Measurements from ENCODE around the gene CBX3.
"Not testable (repeated sequence)": the region's sequence is repeated elsewhere in the genome, so short reads cannot be mapped to it uniquely, and the experiment has no call there.

The CBX3 gene

DNA sequence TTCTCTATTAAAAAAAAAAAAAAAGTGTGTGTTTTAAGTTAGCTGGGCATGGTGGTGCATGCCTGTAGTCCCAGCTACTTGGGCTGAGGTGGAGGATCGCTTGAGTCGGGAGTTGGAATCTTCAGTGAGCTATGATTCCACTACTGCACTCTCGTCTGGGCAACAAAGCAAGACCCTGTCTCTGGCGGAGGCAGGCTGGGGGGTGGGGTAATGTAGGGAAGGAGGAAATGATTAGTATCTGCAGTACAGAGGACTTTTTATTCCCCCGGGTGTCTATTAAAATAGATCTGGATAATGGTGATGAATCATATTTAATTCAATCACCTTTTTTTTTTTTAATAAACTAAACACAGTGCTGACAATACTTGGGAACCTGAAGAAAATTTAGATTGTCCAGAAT lies 6.5 kb downstream of the CBX3 start:
- DNase-seq, result no peak

DNA sequence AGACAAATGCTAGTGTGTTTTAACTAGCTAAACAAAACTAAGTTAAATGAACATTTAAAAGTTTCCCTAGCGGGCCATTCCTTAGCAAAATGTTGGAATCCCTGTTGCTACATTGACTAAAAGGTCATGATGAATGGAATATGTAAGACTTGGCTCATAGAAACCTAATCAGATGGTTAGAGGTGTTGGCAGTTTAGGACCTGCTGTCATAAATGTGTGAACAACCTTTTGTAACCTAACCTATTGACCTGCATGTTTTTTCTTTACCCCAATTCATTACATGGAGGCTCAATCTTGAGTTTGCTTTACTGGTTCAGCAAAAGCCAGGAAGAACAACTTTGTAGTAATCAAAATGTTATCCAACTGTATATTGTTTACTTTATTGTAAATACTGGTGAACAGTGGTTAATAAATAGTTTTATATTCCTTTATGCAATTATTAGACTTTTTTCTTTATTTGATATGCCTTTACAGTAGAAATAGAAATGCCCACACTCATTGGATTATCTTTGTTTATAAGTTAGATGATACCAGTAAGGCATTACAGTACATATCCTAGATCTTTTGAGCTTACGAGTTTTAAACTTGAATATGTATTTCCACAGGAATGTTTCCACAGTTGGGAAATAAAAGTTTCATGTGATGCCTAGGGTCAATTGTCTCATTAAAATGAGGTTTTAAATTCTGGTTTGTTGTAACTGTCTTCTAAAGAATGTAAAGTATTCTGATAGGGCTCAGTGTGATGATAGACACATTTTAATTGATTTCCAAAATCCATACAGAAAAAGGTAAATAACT lies 11.6 kb downstream of the CBX3 start:
- no peak for DNase-seq

DNA sequence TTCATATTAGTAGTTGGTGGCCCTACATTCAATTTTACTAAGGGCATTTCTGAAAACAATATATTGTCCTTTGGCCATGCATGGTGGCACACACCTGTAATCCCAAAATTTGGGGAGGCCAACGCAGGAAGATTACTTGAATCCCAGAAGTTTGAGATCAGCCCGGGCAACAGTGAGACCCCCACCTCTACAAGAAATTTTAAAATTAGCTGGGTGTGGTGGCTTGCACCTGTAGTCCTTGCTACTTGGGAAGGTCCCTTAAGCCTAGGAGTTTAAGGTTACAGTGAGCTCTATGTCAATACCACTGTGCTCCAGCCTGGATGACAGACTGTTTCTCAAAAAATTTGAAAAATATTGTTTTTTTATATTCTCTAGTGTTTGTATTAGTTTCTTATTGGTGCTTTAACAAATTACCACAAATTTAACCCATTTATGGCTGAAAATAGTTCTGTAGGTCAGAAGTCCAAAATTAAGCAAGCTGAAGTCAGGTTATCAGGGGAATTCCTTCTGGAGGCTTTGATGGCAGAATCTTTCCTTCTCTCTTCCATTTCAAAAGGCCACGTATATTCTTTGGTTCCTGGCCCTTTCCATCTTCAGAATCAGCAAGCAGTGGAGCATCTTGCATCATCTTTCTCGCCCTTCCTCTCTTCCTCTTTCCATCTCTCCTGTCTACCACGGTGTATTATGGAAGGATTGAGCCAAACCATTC lies 12.4 kb downstream of the CBX3 start:
- DNase-seq, result no peak

DNA sequence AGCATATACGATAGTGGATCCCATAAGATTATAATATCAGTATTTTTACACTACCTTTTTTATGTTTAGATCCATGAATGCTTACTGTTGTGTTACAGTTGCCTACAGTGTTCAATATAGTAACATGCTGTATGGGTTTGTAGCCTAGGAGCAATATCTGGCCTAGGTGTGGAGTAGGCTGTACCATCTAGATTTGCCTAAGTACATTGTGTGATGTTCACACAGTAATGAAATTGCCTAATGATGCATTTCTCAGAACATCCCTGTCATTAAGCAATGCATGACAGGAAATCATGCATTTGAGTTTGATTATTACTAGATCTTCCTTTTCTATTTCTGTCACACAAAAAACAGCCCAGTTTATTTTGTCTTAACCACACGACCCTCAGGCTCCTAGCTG lies 14.5 kb downstream of the CBX3 start:
- no peak for DNase-seq

DNA sequence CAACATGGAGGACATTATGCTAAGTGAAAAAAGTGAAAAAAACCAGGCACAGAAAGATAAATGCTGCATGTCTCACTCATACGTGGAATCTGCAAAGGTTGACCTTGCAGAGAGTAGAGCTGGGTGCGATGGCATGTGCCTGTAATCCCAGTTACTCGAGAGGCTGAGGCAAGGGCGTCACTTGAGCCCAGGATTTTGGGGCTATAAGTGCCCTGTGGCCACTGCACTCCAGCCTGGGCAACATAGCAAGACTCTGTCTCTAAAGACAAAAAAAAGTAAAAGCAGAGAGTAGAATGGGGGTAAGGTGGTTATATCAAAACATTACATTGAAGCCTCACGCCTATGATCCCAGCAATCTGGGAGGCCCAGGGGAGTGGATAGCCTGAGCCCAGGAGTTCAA lies 22.8 kb downstream of the CBX3 start:
- no peak for DNase-seq

DNA sequence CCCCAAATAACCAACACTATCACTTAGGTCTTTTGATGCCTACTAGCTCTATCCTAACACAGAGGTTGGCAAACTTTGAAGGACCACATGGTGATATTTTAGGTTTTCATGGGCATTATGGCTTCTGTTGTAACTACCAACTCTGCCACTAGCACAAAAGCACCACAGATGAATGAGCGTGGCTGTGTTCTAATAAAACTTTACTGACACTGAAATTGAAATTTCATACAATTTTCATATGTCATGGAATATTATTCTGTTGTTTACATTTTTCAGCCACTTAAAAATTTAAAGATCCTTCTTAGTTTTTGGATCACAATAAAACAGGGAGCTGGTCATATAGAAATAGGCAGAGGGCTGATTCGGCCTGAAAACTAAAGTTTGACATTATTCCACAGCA lies 26.4 kb downstream of the CBX3 start:
- DNase-seq, result no peak

DNA sequence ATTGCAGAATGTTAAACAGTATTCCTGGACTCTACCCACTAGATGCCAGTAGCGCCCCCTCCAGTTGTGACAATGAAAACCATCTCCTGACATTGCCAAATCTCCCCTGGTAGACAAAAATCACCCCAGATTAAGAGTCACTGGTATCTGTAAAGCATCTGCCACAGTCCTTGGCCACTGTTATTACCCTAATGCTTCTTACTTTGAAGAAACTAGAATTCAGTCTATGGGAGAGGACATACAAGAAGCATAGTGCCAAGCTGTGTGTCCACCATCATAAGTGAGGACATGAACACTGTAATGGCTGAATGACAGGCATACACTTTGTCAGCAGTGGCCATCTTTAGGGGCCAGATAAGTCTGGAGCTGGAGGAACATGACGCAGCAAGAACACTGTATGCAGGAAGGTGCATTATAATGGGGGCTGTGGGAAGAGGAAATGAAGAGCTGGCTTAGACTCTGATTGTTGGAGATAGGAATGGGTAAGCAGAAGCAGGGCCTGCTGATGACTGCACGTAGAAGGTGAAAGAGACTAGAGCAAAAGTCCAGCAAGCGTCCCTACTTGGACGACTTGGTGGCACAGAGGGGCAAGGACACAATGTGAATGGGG lies 32.5 kb downstream of the CBX3 start:
- DNase-seq, result no peak

DNA sequence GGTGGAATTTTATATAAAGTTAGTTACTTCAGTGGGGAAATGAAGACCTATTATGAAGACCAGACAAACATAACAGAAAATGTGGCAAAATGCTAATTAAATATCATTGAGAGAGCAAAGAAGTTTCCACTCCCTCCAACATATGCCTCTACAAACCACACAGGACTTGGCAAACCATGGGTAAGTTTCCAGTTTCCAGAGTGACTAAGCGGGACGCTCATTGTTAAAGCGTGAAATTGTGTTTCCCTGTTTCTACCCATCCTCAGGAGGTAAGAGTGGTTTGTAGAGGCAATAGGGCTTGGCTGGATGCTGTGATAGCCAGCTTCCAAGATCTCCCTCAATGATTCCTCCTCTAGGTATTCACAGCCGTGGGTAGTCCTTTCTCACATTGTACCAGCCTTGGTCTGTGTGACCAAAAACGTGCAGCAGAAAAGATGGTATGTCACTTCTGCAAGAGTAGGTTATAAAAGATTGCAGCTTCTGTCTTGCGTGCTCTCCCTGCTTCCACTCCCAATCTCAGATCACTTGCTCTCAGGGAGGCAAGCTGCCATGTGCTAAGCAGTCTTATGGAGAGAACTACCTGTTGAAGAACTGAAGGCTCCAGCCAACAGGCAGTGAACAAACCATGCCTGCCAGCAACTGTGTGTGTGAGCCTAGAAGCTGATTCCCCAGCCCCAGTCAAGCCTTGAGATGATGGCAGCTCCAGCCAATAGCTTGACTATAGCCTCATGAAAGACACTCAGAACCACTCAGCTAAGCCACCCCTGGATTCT lies 35.7 kb downstream of the CBX3 start:
- DNase-seq, result no peak

DNA sequence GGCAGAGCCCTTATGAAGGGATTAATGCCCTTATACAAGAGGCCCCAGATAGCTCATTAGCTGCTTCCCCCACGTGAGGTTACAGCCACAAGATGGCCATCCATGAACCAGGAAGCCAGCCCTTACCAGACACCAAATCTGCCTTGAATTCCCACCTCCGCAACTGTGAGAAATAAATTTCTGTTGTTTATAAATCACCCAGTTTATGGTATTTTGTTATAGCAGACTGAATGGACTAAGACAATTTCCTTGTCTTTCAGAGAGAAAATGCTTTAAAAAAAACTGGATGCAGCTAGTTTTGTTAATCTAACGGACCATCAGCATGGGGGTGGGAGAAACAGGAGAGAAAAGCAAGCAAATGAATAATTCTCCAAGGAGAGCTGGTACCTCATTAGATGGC lies 36.5 kb downstream of the CBX3 start:
- no peak for DNase-seq

DNA sequence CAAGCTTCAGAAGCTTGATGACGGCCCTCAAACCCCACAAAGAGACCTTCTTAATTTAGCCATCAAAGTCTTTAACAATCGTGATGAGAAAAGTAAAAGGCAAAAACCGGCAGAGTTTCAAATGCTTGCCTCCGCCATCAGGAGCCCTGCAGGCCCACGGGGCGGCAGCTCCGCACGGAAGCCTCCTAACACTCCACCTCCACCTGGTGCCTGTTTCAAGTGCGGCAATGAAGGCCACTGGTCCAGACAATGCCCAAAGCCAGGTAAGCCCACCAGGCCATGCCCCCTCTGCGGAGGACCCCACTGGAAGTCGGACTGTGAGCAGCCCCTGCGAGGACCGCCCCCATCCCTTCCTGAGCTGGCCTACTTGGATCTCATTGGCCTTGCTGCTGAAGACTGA lies 43.6 kb downstream of the CBX3 start:
- DNase-seq, result no peak

DNA sequence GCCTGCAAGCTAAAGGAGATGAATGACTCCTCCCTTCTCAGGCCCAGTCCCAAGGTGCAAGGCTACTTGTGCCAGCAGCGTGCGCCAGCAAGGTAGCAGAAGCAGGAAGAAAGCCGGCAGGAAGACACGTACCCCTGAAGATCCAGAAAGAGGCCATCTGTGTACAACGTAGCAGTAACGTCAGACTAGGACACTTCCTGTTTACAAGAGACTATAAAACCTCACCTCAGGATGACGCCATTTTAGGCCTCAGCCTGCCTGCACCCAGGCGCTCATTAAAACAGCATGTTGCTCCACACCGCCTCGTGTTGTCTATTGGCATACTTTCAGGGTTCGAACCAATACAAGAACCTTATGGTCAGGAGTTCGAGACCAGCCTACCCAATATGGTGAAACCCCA lies 48.7 kb downstream of the CBX3 start:
- no peak for DNase-seq

DNA sequence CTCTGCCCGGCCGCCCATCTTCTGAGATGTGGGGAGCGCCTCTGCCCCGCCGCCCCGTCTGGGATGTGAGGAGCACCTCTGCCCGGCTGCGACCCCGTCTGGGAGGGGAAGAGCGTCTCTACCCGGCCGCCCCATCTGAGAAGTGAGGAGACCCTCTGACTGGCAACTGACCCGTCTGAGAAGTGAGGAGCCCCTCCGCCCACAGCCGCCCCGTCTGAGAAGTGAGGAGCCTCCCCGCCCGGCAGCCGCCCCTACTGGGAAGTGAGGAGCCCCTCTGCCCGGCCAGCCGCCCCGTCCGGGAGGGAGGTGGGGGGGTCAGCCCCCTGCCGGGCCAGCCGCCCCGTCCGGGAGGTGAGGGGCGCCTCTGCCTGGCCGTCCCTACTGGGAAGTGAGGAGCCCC lies 60.3 kb downstream of the CBX3 start:
- DNase-seq, result not testable (repeated sequence)

Measured in femur (tissue), 1 donor.